HepG2 (cell line): ENCODE results near the gene SLC25A33. TPM values are rescaled to one million over a fixed set of nuclear protein-coding genes. Genes with fewer than 3 reads are reported as not detected.

Source experiments
- FOXM1 ChIP-seq: sonication (generic); formaldehyde crosslinking; IDR thresholded peaks from 2 replicates; pipeline ENCODE4 v1.5.0; 2020; ENCODE audit warnings: missing genetic modification reagents
- KAT2B ChIP-seq: fragments of 150-350 bp; IDR thresholded peaks from 2 replicates; pipeline ENCODE4 v1.6.1; 2014; ENCODE audit warnings: low read depth, low read length, borderline replicate concordance
- KLF13 ChIP-seq: sonication (generic); formaldehyde crosslinking; IDR thresholded peaks from 2 replicates; pipeline ENCODE4 v1.4.0; 2020; ENCODE audit warnings: mild to moderate bottlenecking, missing genetic modification reagents
- NR2F1 ChIP-seq, 2 experiments: fragments of 450-650 bp in 1 of 2; formaldehyde crosslinking in 1 of 2; IDR thresholded peaks; 2 replicates each; pipeline versions ENCODE4 v1.5.0 to v1.6.1; 2016 to 2020; ENCODE audit warnings: mild to moderate bottlenecking in 1 of 2, missing compliant biosample characterization in 1 of 2, missing genetic modification reagents in 1 of 2, moderate library complexity in 1 of 2
- RXRB ChIP-seq: IDR thresholded peaks from 2 replicates; pipeline ENCODE4 v1.6.1; 2016; ENCODE audit warnings: borderline replicate concordance, missing genetic modification reagents, missing compliant biosample characterization
- SP140L ChIP-seq: sonication (generic); formaldehyde crosslinking; IDR thresholded peaks from 2 replicates; pipeline ENCODE4 v1.4.0; 2020; ENCODE audit warnings: missing genetic modification reagents, borderline replicate concordance
- TEAD3 ChIP-seq: optimal IDR thresholded peaks from 2 replicates; pipeline ENCODE3; 2016; ENCODE audit warnings: borderline replicate concordance
- YY1 ChIP-seq: IDR thresholded peaks from 2 replicates; pipeline ENCODE4 v1.6.1; 2011; ENCODE audit warnings: low read length, low read depth, moderate library complexity, mild to moderate bottlenecking; ENCODE audit not compliant: insufficient read depth, insufficient replicate concordance
- ZNF10 ChIP-seq: sonication (generic); formaldehyde crosslinking; IDR thresholded peaks from 2 replicates; pipeline ENCODE4 v1.4.0; 2020; ENCODE audit warnings: mild to moderate bottlenecking, low read depth, missing genetic modification reagents, borderline replicate concordance
- ZNF34 ChIP-seq: sonication (generic); formaldehyde crosslinking; IDR thresholded peaks from 2 replicates; pipeline ENCODE4 v1.4.0; 2020; ENCODE audit warnings: mild to moderate bottlenecking, missing genetic modification reagents, borderline replicate concordance
- ZNF512 ChIP-seq: sonication (generic); formaldehyde crosslinking; IDR thresholded peaks from 2 replicates; pipeline ENCODE4 v1.4.0; 2020; ENCODE audit warnings: mild to moderate bottlenecking, missing genetic modification reagents
- ZNF672 ChIP-seq: sonication (generic); formaldehyde crosslinking; IDR thresholded peaks from 2 replicates; pipeline ENCODE4 v1.8.1; 2022; ENCODE audit warnings: missing genetic modification reagents
- polyA plus RNA-seq, 8 experiments: library from polyadenylated mRNA; depleted of rRNA in 3 of 8; stranded (reverse) in 7 of 8; unstranded in 1 of 8; fragments of >200 nt; fragmentation: Illumina TruSeq in 4 of 8; extraction: Trizol in 4 of 8; gene quantifications; 2 replicates each; pipeline versions ENCODE4 v1.2.1 to v1.2.3, GENCODE V29; 2011 to 2016; ENCODE audit warnings: low read depth in 4 of 8, missing spikeins in 1 of 8, mixed read lengths in 1 of 8; ENCODE audit not compliant: insufficient read depth in 1 of 8
- total RNA-seq, 5 experiments: library from RNA; depleted of rRNA; stranded (reverse); fragments of >200 nt; fragmentation: Illumina TruSeq; extraction: Trizol; gene quantifications; 2 replicates each; pipeline ENCODE4 v1.2.3, GENCODE V29; 2016; ENCODE audit warnings: low read depth in 1 of 5
- TF ChIP-seq, protein P1 (sequence below): sonication (generic); formaldehyde crosslinking; IDR thresholded peaks from 2 replicates; pipeline ENCODE4 v1.5.0; 2020; ENCODE audit warnings: mild to moderate bottlenecking, missing genetic modification reagents, borderline replicate concordance
- TF ChIP-seq, protein P2 (sequence below): sonication (generic); formaldehyde crosslinking; IDR thresholded peaks from 2 replicates; pipeline ENCODE4 v1.5.0; 2020; ENCODE audit warnings: mild to moderate bottlenecking, missing genetic modification reagents, moderate library complexity
- TF ChIP-seq, protein P3 (sequence below): sonication (generic); formaldehyde crosslinking; IDR thresholded peaks from 2 replicates; pipeline ENCODE4 v1.8.1; 2023; ENCODE audit warnings: mild to moderate bottlenecking, moderate library complexity, missing genetic modification reagents

Gene SLC25A33
- total and polyA plus RNA-seq, 2 of the 13 experiments (the other 11 are each of a cell fraction or from before 2014, with no cell fraction given): 15.4 to 50.3 TPM

DNA sequence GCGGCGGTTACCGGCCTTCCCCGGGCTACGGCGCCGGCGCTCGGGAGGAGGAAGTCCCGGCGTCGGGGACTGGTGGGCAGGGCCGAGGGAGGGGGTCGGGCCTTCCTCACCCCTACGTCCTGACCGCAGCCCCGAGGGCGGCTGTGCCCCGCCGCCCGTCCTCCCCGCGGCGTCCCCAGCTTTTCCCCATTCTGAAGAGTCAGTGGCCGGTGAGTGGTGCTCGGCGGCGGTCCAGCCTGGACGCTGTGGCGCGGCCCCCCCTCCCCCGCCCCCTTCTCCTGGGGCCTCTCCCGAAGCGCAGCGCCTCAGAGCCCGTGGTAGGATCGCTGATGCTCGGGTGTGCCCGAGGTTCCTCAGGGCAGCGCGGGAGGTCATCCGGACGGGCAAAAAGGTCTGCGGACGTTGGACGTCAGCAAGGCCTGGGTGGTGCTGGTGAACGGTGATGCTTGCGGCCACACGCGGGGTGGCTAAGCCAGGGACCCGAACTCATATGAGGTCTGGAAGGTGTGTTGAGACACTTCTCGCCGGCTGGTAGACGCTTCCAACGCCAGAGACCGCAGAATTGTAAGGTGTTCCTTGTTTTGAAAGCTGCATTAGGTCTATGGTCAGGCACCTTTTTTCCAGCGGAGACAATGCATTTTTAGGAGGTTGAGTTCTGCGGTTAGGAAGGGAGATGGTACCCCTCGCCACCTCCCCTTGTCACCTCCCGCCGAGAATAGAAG is 725 bp downstream of the SLC25A33 start (continued):
- TF ChIP-seq, protein P1, sequence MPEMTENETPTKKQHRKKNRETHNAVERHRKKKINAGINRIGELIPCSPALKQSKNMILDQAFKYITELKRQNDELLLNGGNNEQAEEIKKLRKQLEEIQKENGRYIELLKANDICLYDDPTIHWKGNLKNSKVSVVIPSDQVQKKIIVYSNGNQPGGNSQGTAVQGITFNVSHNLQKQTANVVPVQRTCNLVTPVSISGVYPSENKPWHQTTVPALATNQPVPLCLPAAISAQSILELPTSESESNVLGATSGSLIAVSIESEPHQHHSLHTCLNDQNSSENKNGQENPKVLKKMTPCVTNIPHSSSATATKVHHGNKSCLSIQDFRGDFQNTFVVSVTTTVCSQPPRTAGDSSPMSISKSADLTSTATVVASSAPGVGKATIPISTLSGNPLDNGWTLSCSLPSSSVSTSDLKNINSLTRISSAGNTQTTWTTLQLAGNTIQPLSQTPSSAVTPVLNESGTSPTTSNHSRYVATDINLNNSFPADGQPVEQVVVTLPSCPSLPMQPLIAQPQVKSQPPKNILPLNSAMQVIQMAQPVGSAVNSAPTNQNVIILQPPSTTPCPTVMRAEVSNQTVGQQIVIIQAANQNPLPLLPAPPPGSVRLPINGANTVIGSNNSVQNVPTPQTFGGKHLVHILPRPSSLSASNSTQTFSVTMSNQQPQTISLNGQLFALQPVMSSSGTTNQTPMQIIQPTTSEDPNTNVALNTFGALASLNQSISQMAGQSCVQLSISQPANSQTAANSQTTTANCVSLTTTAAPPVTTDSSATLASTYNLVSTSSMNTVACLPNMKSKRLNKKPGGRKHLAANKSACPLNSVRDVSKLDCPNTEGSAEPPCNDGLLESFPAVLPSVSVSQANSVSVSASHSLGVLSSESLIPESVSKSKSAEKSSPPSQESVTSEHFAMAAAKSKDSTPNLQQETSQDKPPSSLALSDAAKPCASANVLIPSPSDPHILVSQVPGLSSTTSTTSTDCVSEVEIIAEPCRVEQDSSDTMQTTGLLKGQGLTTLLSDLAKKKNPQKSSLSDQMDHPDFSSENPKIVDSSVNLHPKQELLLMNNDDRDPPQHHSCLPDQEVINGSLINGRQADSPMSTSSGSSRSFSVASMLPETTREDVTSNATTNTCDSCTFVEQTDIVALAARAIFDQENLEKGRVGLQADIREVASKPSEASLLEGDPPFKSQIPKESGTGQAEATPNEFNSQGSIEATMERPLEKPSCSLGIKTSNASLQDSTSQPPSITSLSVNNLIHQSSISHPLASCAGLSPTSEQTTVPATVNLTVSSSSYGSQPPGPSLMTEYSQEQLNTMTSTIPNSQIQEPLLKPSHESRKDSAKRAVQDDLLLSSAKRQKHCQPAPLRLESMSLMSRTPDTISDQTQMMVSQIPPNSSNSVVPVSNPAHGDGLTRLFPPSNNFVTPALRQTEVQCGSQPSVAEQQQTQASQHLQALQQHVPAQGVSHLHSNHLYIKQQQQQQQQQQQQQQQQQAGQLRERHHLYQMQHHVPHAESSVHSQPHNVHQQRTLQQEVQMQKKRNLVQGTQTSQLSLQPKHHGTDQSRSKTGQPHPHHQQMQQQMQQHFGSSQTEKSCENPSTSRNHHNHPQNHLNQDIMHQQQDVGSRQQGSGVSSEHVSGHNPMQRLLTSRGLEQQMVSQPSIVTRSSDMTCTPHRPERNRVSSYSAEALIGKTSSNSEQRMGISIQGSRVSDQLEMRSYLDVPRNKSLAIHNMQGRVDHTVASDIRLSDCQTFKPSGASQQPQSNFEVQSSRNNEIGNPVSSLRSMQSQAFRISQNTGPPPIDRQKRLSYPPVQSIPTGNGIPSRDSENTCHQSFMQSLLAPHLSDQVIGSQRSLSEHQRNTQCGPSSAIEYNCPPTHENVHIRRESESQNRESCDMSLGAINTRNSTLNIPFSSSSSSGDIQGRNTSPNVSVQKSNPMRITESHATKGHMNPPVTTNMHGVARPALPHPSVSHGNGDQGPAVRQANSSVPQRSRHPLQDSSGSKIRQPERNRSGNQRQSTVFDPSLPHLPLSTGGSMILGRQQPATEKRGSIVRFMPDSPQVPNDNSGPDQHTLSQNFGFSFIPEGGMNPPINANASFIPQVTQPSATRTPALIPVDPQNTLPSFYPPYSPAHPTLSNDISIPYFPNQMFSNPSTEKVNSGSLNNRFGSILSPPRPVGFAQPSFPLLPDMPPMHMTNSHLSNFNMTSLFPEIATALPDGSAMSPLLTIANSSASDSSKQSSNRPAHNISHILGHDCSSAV (CRISPR knock-in tag): no peak
- no peak for TF ChIP-seq YY1
- no peak for TF ChIP-seq KAT2B
- no peak for TF ChIP-seq NR2F1 (CRISPR knock-in tag; IDR thresholded peaks at IDR 0.05)
- TF ChIP-seq RXRB: no peak
- TF ChIP-seq, protein P2, sequence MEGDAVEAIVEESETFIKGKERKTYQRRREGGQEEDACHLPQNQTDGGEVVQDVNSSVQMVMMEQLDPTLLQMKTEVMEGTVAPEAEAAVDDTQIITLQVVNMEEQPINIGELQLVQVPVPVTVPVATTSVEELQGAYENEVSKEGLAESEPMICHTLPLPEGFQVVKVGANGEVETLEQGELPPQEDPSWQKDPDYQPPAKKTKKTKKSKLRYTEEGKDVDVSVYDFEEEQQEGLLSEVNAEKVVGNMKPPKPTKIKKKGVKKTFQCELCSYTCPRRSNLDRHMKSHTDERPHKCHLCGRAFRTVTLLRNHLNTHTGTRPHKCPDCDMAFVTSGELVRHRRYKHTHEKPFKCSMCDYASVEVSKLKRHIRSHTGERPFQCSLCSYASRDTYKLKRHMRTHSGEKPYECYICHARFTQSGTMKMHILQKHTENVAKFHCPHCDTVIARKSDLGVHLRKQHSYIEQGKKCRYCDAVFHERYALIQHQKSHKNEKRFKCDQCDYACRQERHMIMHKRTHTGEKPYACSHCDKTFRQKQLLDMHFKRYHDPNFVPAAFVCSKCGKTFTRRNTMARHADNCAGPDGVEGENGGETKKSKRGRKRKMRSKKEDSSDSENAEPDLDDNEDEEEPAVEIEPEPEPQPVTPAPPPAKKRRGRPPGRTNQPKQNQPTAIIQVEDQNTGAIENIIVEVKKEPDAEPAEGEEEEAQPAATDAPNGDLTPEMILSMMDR: no peak
- TF ChIP-seq, protein P3, sequence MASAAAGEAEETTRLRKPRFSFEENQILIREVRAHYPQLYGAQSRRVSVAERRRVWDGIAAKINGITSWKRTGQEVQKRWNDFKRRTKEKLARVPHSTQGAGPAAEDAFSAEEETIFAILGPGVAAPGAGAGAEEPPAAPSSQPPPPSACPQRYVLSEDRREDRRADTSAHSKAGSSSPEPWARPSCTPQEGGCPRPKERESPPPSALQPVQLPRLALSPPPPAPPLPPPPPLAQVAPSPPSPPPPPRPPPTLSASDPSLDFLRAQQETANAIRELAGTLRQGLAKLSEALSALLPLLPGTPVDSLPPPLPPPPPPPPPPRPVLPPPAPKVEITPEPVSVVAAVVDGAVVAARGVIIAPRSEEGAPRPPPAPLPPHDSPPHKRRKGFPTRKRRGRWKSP (CRISPR knock-in tag): peak; percentile 55; the same call in 1 of the 2 replicates
- no peak for TF ChIP-seq FOXM1 (CRISPR knock-in tag)
- no peak for TF ChIP-seq KLF13 (CRISPR knock-in tag)
- no peak for TF ChIP-seq SP140L (CRISPR knock-in tag)
- TF ChIP-seq ZNF10: no peak
- 0 out of 2 replicates have a peak, but pooled peaks have one; percentile 2 for TF ChIP-seq ZNF672 (CRISPR knock-in tag)
- no peak for TF ChIP-seq ZNF34 (CRISPR knock-in tag)
- TF ChIP-seq TEAD3 (CRISPR knock-in tag): no peak
- no peak for TF ChIP-seq ZNF512 (CRISPR knock-in tag)
